ENCODE measurements around the gene CELA2B.

The CELA2B gene

DNA sequence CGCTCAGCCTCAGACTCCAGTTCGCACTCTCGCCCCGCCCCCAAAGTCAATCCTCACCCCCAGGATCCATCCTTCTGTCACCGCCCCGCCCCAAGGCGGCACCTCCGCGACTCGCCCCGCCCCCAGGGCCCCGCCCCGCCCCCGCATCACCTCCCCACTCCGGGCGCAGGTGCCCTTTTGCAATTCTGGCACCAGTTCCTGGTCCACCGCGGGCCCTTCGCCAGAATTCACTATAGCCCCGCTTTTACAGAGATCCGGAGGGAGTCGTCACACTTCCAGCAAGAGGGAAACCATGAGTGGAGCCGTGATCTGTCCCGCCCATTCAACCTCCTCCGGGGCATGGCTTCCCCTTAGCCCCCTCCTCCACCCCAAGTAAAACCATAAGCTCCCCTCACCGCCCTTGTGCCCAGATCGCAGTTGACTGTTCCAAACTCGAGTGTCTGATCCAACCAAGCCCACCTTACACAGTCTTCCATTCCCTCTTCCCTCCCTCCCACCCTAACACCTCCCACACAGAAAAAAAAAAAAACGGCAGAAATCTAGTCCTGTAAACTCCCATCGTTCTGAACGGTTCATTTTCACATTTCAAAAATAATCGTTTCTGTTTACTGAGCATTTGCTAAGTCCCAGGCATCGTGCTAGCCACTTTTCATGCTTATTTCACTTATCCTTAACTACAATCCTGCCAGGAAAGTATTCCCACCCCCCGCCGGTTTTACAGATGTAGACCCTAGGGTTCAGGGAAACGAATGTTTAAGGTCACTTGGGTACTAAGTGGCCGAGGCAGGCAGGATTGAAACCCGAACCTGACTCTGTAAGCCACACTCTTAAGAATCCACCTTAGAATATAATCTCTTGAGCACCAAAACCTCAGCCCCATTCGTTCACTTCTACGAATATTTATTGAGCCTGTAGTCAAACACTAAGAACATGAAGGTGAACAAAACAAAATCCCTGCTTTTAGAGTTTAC, 49.4 kb downstream of the CELA2B start:
- DNase-seq (ENCODE audit: low spot score): peak; percentile 43

- no peak for DNase-seq (ENCODE audit: low spot score)
Measured at GRCh38 chr1:15526021-15526489, 50.2 kb downstream of the CELA2B start.

DNA sequence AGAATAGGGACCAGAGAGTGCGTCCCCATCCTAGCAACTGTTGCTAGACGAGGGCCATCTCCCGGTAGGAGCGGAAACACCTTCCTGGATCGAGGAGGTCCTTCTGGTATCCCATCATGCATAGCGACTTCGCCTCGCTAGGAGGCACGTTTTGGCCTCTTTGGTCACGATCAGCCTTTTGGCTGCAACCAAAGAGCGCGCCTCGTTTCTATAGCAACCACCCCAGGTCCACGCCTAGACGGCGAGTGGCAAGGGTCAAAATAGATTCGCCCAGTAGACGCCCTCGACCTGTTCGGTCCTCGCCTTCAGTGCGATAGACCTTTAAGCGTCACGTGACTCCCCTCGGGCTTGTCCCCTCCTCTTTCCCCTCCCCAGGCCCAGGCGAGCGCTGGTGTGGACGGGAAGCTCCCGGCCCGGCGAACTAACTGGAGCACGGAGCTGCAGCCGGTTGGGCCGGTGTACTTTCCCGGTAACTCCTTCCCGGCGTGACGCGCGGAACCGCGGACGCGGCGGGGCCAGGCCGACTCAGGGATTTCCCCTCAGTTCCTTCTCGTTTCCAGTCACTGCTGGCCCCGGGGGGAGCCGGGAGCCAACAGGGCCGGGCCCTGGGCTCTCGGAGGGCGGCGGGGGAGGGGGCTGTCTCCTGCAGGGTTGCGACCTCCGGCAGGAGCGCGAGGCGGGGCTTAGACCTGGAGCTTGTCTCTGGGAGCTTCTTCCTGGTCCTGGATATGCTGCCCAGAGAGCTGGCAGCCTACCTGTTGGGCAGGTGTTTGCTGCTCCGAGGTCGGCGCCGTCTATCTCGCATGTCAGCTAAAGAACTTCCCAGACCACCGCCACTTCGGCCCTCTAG, 50.8 kb downstream of the CELA2B start, which contains the start of gene DNAJC16:
Gene DNAJC16 (plus strand): TSS at position 359 of the 850 bp plus-strand sequence. CDS start 2,258 bp downstream, outside the sequence.
- DNase-seq (ENCODE audit: low spot score): peak; percentile 100

GRCh38 chr1:15531003-15531402, 55.1 kb downstream of the CELA2B start:
- no peak for DNase-seq (ENCODE audit: low spot score)

- DNase-seq (ENCODE audit: low spot score): no peak
Measured at GRCh38 chr1:15531682-15532081, 55.8 kb downstream of the CELA2B start.

- DNase-seq (ENCODE audit: low spot score): no peak
Measured at GRCh38 chr1:15538771-15539170, 62.9 kb downstream of the CELA2B start.

DNA sequence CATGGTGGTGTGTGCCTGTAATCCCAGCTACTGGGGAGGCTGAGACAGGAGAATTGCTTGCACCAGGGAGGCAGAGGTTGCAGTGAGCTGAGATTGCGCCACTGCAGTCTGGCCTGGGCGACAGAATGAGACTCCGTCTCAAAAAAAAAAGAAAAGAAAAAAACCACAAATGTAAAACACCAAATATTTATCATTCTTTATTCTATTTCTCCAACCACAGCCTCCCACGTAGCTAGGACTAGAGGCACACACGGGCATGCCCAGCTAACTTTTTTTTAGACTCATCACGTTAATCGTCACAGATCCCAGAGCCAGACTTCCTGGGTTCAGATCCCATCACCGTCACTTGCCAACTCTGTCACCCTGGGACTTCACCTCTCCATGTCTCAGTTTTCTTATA, 64.3 kb downstream of the CELA2B start:
- no peak for DNase-seq (ENCODE audit: low spot score)

All from RKO (cell line).